Inflammatory macrophage treated with lipopolysaccharide for 4 hours (primary cell): Measurements from ENCODE around the gene FBXW8.

ENCODE experiments used
- DNase-seq: peaks from one replicate; pipeline ENCODE4 v3.0.0-alpha.2; 2020

The FBXW8 gene

GRCh38 chr12:116926283-116927243, 15.8 kb downstream of the FBXW8 start:
- DNase-seq, result no peak

GRCh38 chr12:116927244-116927940, 16.6 kb downstream of the FBXW8 start:
- no peak for DNase-seq

GRCh38 chr12:116928504-116928903, 17.8 kb downstream of the FBXW8 start:
- DNase-seq, result no peak

- peak; percentile 20 for DNase-seq
Observed at GRCh38 chr12:116929885-116930284, 19.1 kb downstream of the FBXW8 start.

- DNase-seq, result peak; percentile 64
Observed at GRCh38 chr12:116931665-116932064, 20.9 kb downstream of the FBXW8 start.

GRCh38 chr12:116933091-116933490, 22.3 kb downstream of the FBXW8 start:
- DNase-seq, result no peak

GRCh38 chr12:116933512-116934246, 22.9 kb downstream of the FBXW8 start:
- no peak for DNase-seq

- DNase-seq, result peak; percentile 36
Observed at GRCh38 chr12:116934908-116935705, 24.4 kb downstream of the FBXW8 start.

GRCh38 chr12:116937640-116938039, 26.9 kb downstream of the FBXW8 start:
- DNase-seq, result no peak

- DNase-seq, result no peak
Observed at GRCh38 chr12:116939734-116940133, 29.0 kb downstream of the FBXW8 start.

GRCh38 chr12:116941188-116941587, 30.4 kb downstream of the FBXW8 start:
- DNase-seq, result no peak

GRCh38 chr12:116943419-116944372, 32.9 kb downstream of the FBXW8 start:
- DNase-seq, result no peak

- DNase-seq, result no peak
Observed at GRCh38 chr12:116945886-116946550, 35.3 kb downstream of the FBXW8 start.

- no peak for DNase-seq
Observed at GRCh38 chr12:116948298-116948697, 37.5 kb downstream of the FBXW8 start.

- no peak for DNase-seq
Observed at GRCh38 chr12:116950628-116951325, 40.0 kb downstream of the FBXW8 start.

- DNase-seq, result no peak
Observed at GRCh38 chr12:116954710-116955381, 44.1 kb downstream of the FBXW8 start.

- peak; percentile 10 for DNase-seq
Observed at GRCh38 chr12:116955382-116956021, 44.8 kb downstream of the FBXW8 start.

GRCh38 chr12:116958402-116959197, 47.9 kb downstream of the FBXW8 start:
- DNase-seq, result no peak
